BJ (cell line): ENCODE measurements around the gene PEMT. TPM values are rescaled to one million over a fixed set of nuclear protein-coding genes. Genes with fewer than 3 reads are reported as not detected.
A peak's percentile ranks its signal among the peaks of the same experiment; 100 is the strongest.
"Not testable (repeated sequence)": the region's sequence is repeated elsewhere in the genome, so short reads cannot be mapped to it uniquely, and the experiment has no call there.

Source experiments
- CTCF ChIA-PET: fragments of 350-600 bp; formaldehyde crosslinking; extraction: SDS; loops from one replicate; lab custom pipeline; 2021; ENCODE audit warnings: antibody characterized with exemption, inconsistent platforms; lab: Yijun Ruan, JAX
- POLR2A ChIA-PET: fragments of 300-600 bp; sonication (Branson Sonifier 250); formaldehyde crosslinking; extraction: SDS; loops from one replicate; lab custom pipeline; 2021; ENCODE audit warnings: antibody characterized with exemption; lab: Charles Lee
- DNase-seq: peaks from one replicate; pipeline ENCODE4 v3.0.0-alpha.2; 2011; ENCODE audit warnings: low read depth
- H3K27me3 ChIP-seq: 2 replicates; pipeline ENCODE4 v1.6.0; 2011; ENCODE audit warnings: low read length; ENCODE audit not compliant: control insufficient read depth, insufficient read depth
- H3K36me3 ChIP-seq: 2 replicates; pipeline ENCODE4 v1.5.1; 2011; ENCODE audit warnings: low read length; ENCODE audit not compliant: control insufficient read depth, insufficient read depth
- H3K4me3 ChIP-seq: 2 replicates; pipeline ENCODE4 v1.5.1; 2011; ENCODE audit warnings: low read depth, mild to moderate bottlenecking, control low read depth, low read length
- CTCF ChIP-seq: IDR thresholded peaks from 2 replicates; pipeline ENCODE4 v1.5.1; 2011; ENCODE audit warnings: low read depth, mild to moderate bottlenecking, control low read depth, inconsistent platforms, low read length, moderate library complexity; ENCODE audit not compliant: insufficient read depth
- polyA plus RNA-seq: library from polyadenylated mRNA; depleted of rRNA; stranded (reverse); fragments of >200 nt; gene quantifications from 2 replicates; pipeline ENCODE4 v1.2.3, GENCODE V29; 2011

Gene PEMT
- polyA plus RNA-seq, 1 experiment, result 50.7 TPM

GRCh38 chr17:17635126-17635525, 43.6 kb upstream of the PEMT start:
- Histone ChIP-seq H3K27me3 (peaks cover 5% of the 10 kb centered on the region; the same call in 1 of the 2 replicates), H3K36me3 (no peaks in the 10 kb centered on the region), H3K4me3 (no peak overlapping the region)
- ChIA-PET POLR2A (no interaction called here), CTCF (interaction anchor here (0.7 to 9.7 kb wide), 4 partner anchors 138 to 279 kb away, joined by 3 to 208 read pairs (median 8); partner anchors contain the start of gene RASD1)
- no peak for TF ChIP-seq CTCF
- DNase-seq, result no peak

- ChIA-PET CTCF (interaction anchor here (2.5 kb wide), 1 partner anchor 9 kb away, joined by 11 read pairs; no protein-coding TSS in a partner anchor), POLR2A (no interaction called here)
- Histone ChIP-seq H3K4me3 (no peak overlapping the region), H3K27me3 (peaks cover 4% of the 10 kb centered on the region; the same call in 1 of the 2 replicates), H3K36me3 (no peaks in the 10 kb centered on the region)
- no peak for DNase-seq
- TF ChIP-seq CTCF, result no peak
Measured at GRCh38 chr17:17633310-17633709, 41.8 kb upstream of the PEMT start.

- H3K4me3 ChIP-seq, H3K36me3 ChIP-seq, DNase-seq, POLR2A ChIA-PET, H3K27me3 ChIP-seq: not testable (repeated sequence)
- CTCF ChIA-PET, result interaction anchor here (0.9 to 2.5 kb wide), 2 partner anchors 10 to 11 kb away, joined by 3 to 11 read pairs; no protein-coding TSS in a partner anchor
Measured at GRCh38 chr17:17632690-17633089, 41.2 kb upstream of the PEMT start.

- Histone ChIP-seq H3K36me3 (no peaks in the 10 kb centered on the region), H3K4me3 (peak overlapping the region; percentile 24), H3K27me3 (peaks cover 2% of the 10 kb centered on the region; the same call in 1 of the 2 replicates)
- DNase-seq, result no peak
- no peak for TF ChIP-seq CTCF
- CTCF ChIA-PET, result interaction anchor here (0.7 to 1.6 kb wide), 3 partner anchors 13 to 15 kb away, joined by 3 to 5 read pairs (median 4); no protein-coding TSS in a partner anchor
- POLR2A ChIA-PET, result interaction anchor here (0.5 kb wide), 1 partner anchor 16 kb away, joined by 13 read pairs; no protein-coding TSS in a partner anchor
Measured at GRCh38 chr17:17628388-17629008, 37.0 kb upstream of the PEMT start.

- TF ChIP-seq CTCF, result no peak
- Histone ChIP-seq H3K4me3 (no peak overlapping the region), H3K36me3 (no peaks in the 10 kb centered on the region), H3K27me3 (peaks cover 4% of the 10 kb centered on the region; the same call in 1 of the 2 replicates)
- CTCF ChIA-PET, result interaction anchor here (0.7 to 1.4 kb wide), 2 partner anchors 130 to 271 kb away, joined by 4 read pairs; no protein-coding TSS in a partner anchor
- POLR2A ChIA-PET, result no interaction called here
- DNase-seq, result no peak
Measured at GRCh38 chr17:17626840-17627239, 35.3 kb upstream of the PEMT start.
